Astrocyte of the cerebellum (primary cell): Measurements from ENCODE around the gene UBE2D2.
A peak's percentile ranks its signal among the peaks of the same experiment; 100 is the strongest.

Source experiments
- DNase-seq: peaks from one replicate; pipeline ENCODE4 v3.0.0-alpha.2; 2011; ENCODE audit warnings: low read depth
- H3K4me3 ChIP-seq: 2 replicates; pipeline ENCODE4 v1.5.1; 2011; ENCODE audit warnings: mild to moderate bottlenecking, low read depth, low read length, moderate library complexity
- CTCF ChIP-seq: IDR thresholded peaks from 2 replicates; pipeline ENCODE4 v1.5.1; 2012; ENCODE audit warnings: low read length, low read depth, moderate library complexity, mild to moderate bottlenecking; ENCODE audit errors: missing control alignments
- in situ Hi-C: cut with HindIII; loops from 2 replicates; pipeline ENCODE4 v1.10.0; 2017; ENCODE audit warnings: low sequenced_read_pairs

Gene UBE2D2

GRCh38 chr5:139645430-139645871, 84.3 kb downstream of the UBE2D2 start:
- no peak for TF ChIP-seq CTCF
- no peak for DNase-seq
- in situ Hi-C loops = loop anchor here (5.0 to 10.0 kb wide), 3 partner anchors 49 to 102 kb away; no protein-coding TSS in a partner anchor
- no peak overlapping the region for H3K4me3 ChIP-seq

GRCh38 chr5:139646111-139646510, 85.0 kb downstream of the UBE2D2 start:
- no peak overlapping the region for H3K4me3 ChIP-seq
- no peak for DNase-seq
- TF ChIP-seq CTCF = no peak
- in situ Hi-C loops = loop anchor here (5.0 to 10.0 kb wide), 3 partner anchors 49 to 101 kb away; no protein-coding TSS in a partner anchor

GRCh38 chr5:139646912-139647505, 85.9 kb downstream of the UBE2D2 start:
- no peak for DNase-seq
- no peak for TF ChIP-seq CTCF
- no peak overlapping the region for H3K4me3 ChIP-seq
- in situ Hi-C loops = loop anchor here (5.0 to 10.0 kb wide), 3 partner anchors 48 to 100 kb away; no protein-coding TSS in a partner anchor

- H3K4me3 ChIP-seq = peak overlapping the region; percentile 90
- no peak for DNase-seq
- no peak for TF ChIP-seq CTCF
- in situ Hi-C loops = loop anchor here (5.0 to 10.0 kb wide), 3 partner anchors 47 to 100 kb away; no protein-coding TSS in a partner anchor
Measured at GRCh38 chr5:139647506-139648204, 86.5 kb downstream of the UBE2D2 start.

- in situ Hi-C loops = loop anchor here (5.0 to 10.0 kb wide), 3 partner anchors 46 to 99 kb away; no protein-coding TSS in a partner anchor
- DNase-seq = peak; percentile 62
- no peak for TF ChIP-seq CTCF
- H3K4me3 ChIP-seq = peak within 1 kb of the TSS; percentile 90
Measured at GRCh38 chr5:139648205-139649081, 87.3 kb downstream of the UBE2D2 start, which contains the start of gene CXXC5. CXXC5 (plus strand) TSS chr5:139648349; CDS start chr5:139680524, 32,175 bp downstream.
